GM12875 (cell line): ENCODE data around the gene TMEM134.

Experiments
- H3K4me3 ChIP-seq: one replicate; pipeline ENCODE4 v1.5.1; 2011; ENCODE audit warnings: low read depth, low read length, control low read depth
- CTCF ChIP-seq: IDR thresholded peaks from 2 replicates; pipeline ENCODE4 v1.5.1; 2011; ENCODE audit warnings: low read depth, mild to moderate bottlenecking, control low read depth, inconsistent platforms, low read length, moderate library complexity, borderline replicate concordance; ENCODE audit not compliant: insufficient read depth

TMEM134 gene

GRCh38 chr11:67507864-67508485 lies 38.9 kb upstream of the TMEM134 start, which contains the start of gene CDK2AP2:
Gene CDK2AP2, minus strand, starts transcription at chr11:67508162. Its CDS starts 80 bp downstream, at chr11:67508082.
- TF ChIP-seq CTCF: no peak
- H3K4me3 ChIP-seq: peak within 1 kb of the TSS; percentile 100

- H3K4me3 ChIP-seq: peak overlapping the region; percentile 86
- no peak for TF ChIP-seq CTCF
Measured at GRCh38 chr11:67507242-67507863, 38.3 kb upstream of the TMEM134 start.

- H3K4me3 ChIP-seq: peak overlapping the region; percentile 12
- no peak for TF ChIP-seq CTCF
Measured at GRCh38 chr11:67506426-67507051, 37.5 kb upstream of the TMEM134 start.

- peak; percentile 99 for TF ChIP-seq CTCF
- H3K4me3 ChIP-seq: peak overlapping the region; percentile 90
Measured at GRCh38 chr11:67505605-67506396, 36.8 kb upstream of the TMEM134 start.

- TF ChIP-seq CTCF: no peak
- H3K4me3 ChIP-seq: peak within 1 kb of the TSS; percentile 90
Measured at GRCh38 chr11:67504950-67505581, 36.0 kb upstream of the TMEM134 start, which contains the start of gene PITPNM1. Gene PITPNM1, minus strand, starts transcription at chr11:67505363. Its CDS starts 1,183 bp downstream, at chr11:67504180.
